Measurements from ENCODE around the gene GNA14.

The GNA14 gene

DNA sequence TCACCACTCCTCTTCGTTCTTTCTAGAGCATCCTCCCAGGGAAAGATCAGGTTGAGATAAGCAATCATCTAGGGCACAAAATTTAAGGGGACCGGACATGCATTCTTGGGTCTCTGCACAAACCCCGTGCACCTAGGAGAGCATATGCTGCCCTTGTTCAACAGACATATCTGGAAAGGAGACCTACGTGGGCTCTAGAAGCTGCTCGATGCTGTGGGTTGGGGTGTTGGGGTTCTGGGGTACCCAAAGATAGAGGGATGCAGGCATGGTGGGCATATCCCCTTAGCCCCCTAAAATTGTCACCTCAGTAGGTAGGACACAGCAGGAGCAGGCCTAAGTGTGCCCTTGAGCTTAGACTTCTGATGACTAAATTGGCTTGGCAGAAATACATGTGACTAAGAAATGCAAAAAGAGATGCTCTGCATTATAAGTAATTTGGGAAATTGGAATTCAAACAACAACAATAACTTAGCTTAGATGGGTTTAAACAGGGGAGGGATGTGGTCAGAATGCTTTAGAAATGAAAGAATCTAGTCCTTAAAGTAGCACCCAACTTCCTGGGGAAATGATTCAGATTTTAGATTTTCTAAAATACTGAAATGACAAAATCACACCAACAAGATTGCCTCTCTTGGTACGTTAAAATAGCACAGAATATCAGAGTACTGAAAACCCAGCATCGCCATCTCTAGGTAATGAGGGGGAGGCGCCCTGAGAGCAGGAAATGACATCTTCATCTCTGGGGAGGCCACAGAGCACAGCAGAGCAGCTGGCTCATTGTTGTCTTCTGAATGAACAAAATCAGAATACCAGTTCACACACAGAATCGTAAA, 172.3 kb downstream of the GNA14 start:
- TF ChIP-seq Cebpa-rat (IDR thresholded peaks at IDR 0.05) = no peak
- Histone ChIP-seq H3K36me3 (no peaks in the 10 kb centered on the region), H3K27me3 (no peaks in the 10 kb centered on the region), H3K9me3 (peaks cover 29% of the 10 kb centered on the region), H3K4me1 (peaks cover 24% of the 10 kb centered on the region), H3K9ac (no peak overlapping the region; the same call in 1 of the 2 replicates), H3K4me2 (peak overlapping the region; percentile 51), H4K20me1 (no peaks in the 10 kb centered on the region), H3K4me3 (no peak overlapping the region), H3K27ac (peak overlapping the region; percentile 26)

GRCh38 chr9:77474936-77475335, 173.2 kb downstream of the GNA14 start:
- Histone ChIP-seq H3K4me3 (no peak overlapping the region), H3K36me3 (no peaks in the 10 kb centered on the region), H3K4me1 (peaks cover 24% of the 10 kb centered on the region), H3K9ac (no peak overlapping the region), H3K9me3 (peaks cover 29% of the 10 kb centered on the region), H3K4me2 (no peak overlapping the region), H3K27me3 (no peaks in the 10 kb centered on the region), H4K20me1 (no peaks in the 10 kb centered on the region), H3K27ac (no peak overlapping the region)
- TF ChIP-seq Cebpa-rat (IDR thresholded peaks at IDR 0.05) = no peak

DNA sequence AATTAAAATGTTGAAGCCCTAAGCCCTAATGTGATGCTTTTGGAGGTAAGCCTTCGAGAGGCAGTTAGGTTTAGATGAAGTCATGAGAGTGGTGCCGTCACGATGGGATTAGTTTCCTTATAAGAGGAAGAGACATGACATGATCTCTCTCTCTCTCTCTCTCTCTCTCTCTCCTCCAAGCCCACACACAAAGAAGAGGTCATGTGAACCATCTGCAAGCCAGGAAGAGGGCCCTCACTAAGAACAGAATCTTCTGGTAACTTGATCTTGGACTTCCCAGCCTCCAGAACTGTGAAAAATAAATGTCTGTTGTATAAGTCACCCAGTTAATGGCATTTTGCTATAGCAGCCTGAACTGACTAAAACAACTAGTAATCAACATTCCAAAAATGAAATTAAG, 175.5 kb downstream of the GNA14 start:
- H4K20me1 ChIP-seq = no peaks in the 10 kb centered on the region
- no peak overlapping the region for H3K4me3 ChIP-seq
- no peak overlapping the region for H3K4me2 ChIP-seq
- no peak overlapping the region for H3K9ac ChIP-seq
- no peak overlapping the region for H3K27ac ChIP-seq
- peaks cover 29% of the 10 kb centered on the region for H3K9me3 ChIP-seq
- no peaks in the 10 kb centered on the region for H3K36me3 ChIP-seq
- no peak for TF ChIP-seq Cebpa-rat (IDR thresholded peaks at IDR 0.05)
- no peaks in the 10 kb centered on the region for H3K27me3 ChIP-seq
- H3K4me1 ChIP-seq = peaks cover 22% of the 10 kb centered on the region

- H3K4me3 ChIP-seq = no peak overlapping the region
- H4K20me1 ChIP-seq = no peaks in the 10 kb centered on the region
- no peak overlapping the region for H3K27ac ChIP-seq
- H3K4me1 ChIP-seq = peaks cover 12% of the 10 kb centered on the region
- TF ChIP-seq Cebpa-rat (IDR thresholded peaks at IDR 0.05) = no peak
- H3K9ac ChIP-seq = no peak overlapping the region
- H3K36me3 ChIP-seq = no peaks in the 10 kb centered on the region
- peaks cover 29% of the 10 kb centered on the region for H3K9me3 ChIP-seq
- H3K4me2 ChIP-seq = no peak overlapping the region
- no peaks in the 10 kb centered on the region for H3K27me3 ChIP-seq
Measured at GRCh38 chr9:77471572-77471971, 176.6 kb downstream of the GNA14 start.

DNA sequence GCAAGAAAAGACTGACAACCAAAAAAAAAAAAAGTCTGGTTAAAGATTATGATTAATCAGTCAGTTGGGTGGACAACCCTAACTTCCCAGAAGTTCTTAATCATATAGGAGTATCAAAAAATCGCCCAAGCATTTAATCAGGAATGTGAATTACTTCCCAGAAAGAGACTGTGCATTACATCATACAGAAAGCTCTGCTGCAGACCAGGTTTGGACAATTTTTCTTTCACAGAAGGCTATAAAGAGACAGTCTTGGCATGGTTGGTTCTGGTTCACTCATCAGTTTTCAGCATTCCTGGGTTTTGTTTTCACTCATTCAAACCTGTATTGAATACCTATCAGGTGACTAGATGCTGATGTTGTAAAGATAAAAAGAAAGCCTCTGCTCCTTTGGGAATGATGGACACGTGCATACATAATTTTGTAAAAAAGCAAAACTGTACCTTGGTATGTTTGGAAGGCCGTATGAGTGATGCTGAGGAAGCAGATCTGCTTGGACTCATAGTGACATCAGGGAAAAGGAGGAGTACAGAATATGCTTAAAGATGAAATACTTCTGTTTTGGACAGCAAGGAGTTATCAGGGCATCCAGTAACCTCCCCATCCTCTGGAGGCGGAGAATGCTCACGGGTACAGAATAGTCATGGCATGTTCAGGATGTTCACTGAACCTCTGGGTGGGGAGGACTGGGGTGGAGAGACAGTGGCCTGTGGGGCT, 178.4 kb downstream of the GNA14 start:
- H4K20me1 ChIP-seq = no peaks in the 10 kb centered on the region
- no peaks in the 10 kb centered on the region for H3K27me3 ChIP-seq
- H3K9me3 ChIP-seq = peaks cover 18% of the 10 kb centered on the region
- no peak overlapping the region for H3K27ac ChIP-seq
- H3K9ac ChIP-seq = no peak overlapping the region
- no peaks in the 10 kb centered on the region for H3K4me1 ChIP-seq
- no peak overlapping the region for H3K4me2 ChIP-seq
- no peaks in the 10 kb centered on the region for H3K36me3 ChIP-seq
- no peak for TF ChIP-seq Cebpa-rat (IDR thresholded peaks at IDR 0.05)
- H3K4me3 ChIP-seq = no peak overlapping the region

GRCh38 chr9:77464661-77465060, 183.5 kb downstream of the GNA14 start:
- H3K9ac ChIP-seq = no peak overlapping the region
- no peak overlapping the region for H3K4me3 ChIP-seq
- no peak overlapping the region for H3K27ac ChIP-seq
- no peak overlapping the region for H3K4me2 ChIP-seq
- no peaks in the 10 kb centered on the region for H3K4me1 ChIP-seq
- no peaks in the 10 kb centered on the region for H3K36me3 ChIP-seq
- no peaks in the 10 kb centered on the region for H3K27me3 ChIP-seq
- H3K9me3 ChIP-seq = no peaks in the 10 kb centered on the region
- no peaks in the 10 kb centered on the region for H4K20me1 ChIP-seq
- no peak for TF ChIP-seq Cebpa-rat (IDR thresholded peaks at IDR 0.05)

- H3K4me1 ChIP-seq = no peaks in the 10 kb centered on the region
- TF ChIP-seq Cebpa-rat (IDR thresholded peaks at IDR 0.05) = no peak
- H3K27me3 ChIP-seq = no peaks in the 10 kb centered on the region
- no peak overlapping the region for H3K27ac ChIP-seq
- H3K36me3 ChIP-seq = no peaks in the 10 kb centered on the region
- no peak overlapping the region for H3K4me3 ChIP-seq
- H3K9ac ChIP-seq = no peak overlapping the region
- no peaks in the 10 kb centered on the region for H3K9me3 ChIP-seq
- H4K20me1 ChIP-seq = no peaks in the 10 kb centered on the region
- H3K4me2 ChIP-seq = no peak overlapping the region
Measured at GRCh38 chr9:77463151-77463550, 185.0 kb downstream of the GNA14 start.

GRCh38 chr9:77462066-77462465, 186.1 kb downstream of the GNA14 start:
- Histone ChIP-seq H3K27ac (no peak overlapping the region), H3K36me3 (no peaks in the 10 kb centered on the region), H3K4me2 (no peak overlapping the region), H4K20me1 (no peaks in the 10 kb centered on the region), H3K4me3 (no peak overlapping the region), H3K9me3 (no peaks in the 10 kb centered on the region), H3K9ac (no peak overlapping the region), H3K4me1 (no peaks in the 10 kb centered on the region), H3K27me3 (no peaks in the 10 kb centered on the region)
- no peak for TF ChIP-seq Cebpa-rat (IDR thresholded peaks at IDR 0.05)

GRCh38 chr9:77460938-77461337, 187.2 kb downstream of the GNA14 start:
- Histone ChIP-seq H3K9ac (no peak overlapping the region), H3K36me3 (no peaks in the 10 kb centered on the region), H3K4me3 (no peak overlapping the region), H3K9me3 (no peaks in the 10 kb centered on the region), H4K20me1 (no peaks in the 10 kb centered on the region), H3K4me2 (no peak overlapping the region), H3K4me1 (no peaks in the 10 kb centered on the region), H3K27ac (no peak overlapping the region), H3K27me3 (no peaks in the 10 kb centered on the region)
- no peak for TF ChIP-seq Cebpa-rat (IDR thresholded peaks at IDR 0.05)

GRCh38 chr9:77457916-77458592, 190.1 kb downstream of the GNA14 start:
- no peak for TF ChIP-seq Cebpa-rat (IDR thresholded peaks at IDR 0.05)
- Histone ChIP-seq H3K9ac (no peak overlapping the region), H3K4me2 (no peak overlapping the region), H3K4me1 (no peaks in the 10 kb centered on the region), H3K27me3 (no peaks in the 10 kb centered on the region), H4K20me1 (no peaks in the 10 kb centered on the region), H3K36me3 (no peaks in the 10 kb centered on the region), H3K4me3 (no peak overlapping the region), H3K27ac (no peak overlapping the region), H3K9me3 (no peaks in the 10 kb centered on the region)

Data from BLaER1 (cell line).